Cardiac atrium fibroblast (primary cell): ENCODE measurements around the gene SENP7. TPM values are rescaled to one million over a fixed set of nuclear protein-coding genes. Genes with fewer than 3 reads are reported as not detected.

ENCODE experiments used
- total RNA-seq: library from RNA; depleted of rRNA; stranded (reverse); fragments of >200 nt; gene quantifications from 2 replicates; pipeline ENCODE4 v1.2.3, GENCODE V29; 2015

Gene SENP7
- 3.1 and 3.4 TPM in 2 replicates for total RNA-seq

GRCh38 chr3:101512646-101513418, at the start of gene SENP7:
TSS of gene SENP7 (minus strand) at chr3:101513212. CDS start at chr3:101513130, 82 bp downstream.

GRCh38 chr3:101561630-101562328, 48.8 kb upstream of the SENP7 start, which contains the start of gene TRMT10C:
TSS of gene TRMT10C (plus strand) at chr3:101561868. CDS start at chr3:101564782, 2,914 bp downstream.

GRCh38 chr3:101320475-101320874, 192.5 kb downstream of the SENP7 start, which contains the start of gene IMPG2:
TSS of gene IMPG2 (minus strand) at chr3:101320575. CDS start at chr3:101320372, 203 bp downstream.

Other genes with a start within 250 kb of the SENP7 start
- gene IMPG2, start 192.6 kb downstream of the SENP7 start, total RNA-seq: under 0.01 TPM in 1 of 2 replicates, not detected in the other
- gene TRMT10C, start 48.7 kb upstream of the SENP7 start, total RNA-seq: 18.8 and 21.2 TPM in 2 replicates
- 45.1 and 62.9 TPM in 2 replicates for gene PCNP, start 61.0 kb upstream of the SENP7 start, total RNA-seq
- gene ZBTB11, start 163.9 kb upstream of the SENP7 start, total RNA-seq: 11.2 and 14.3 TPM in 2 replicates
- 1,414 and 1,614 TPM in 2 replicates for gene RPL24, start 173.5 kb upstream of the SENP7 start, total RNA-seq
- gene CEP97, start 211.4 kb upstream of the SENP7 start, total RNA-seq: 6.0 and 6.9 TPM in 2 replicates